ENCODE measurements around the gene DOCK4.

DOCK4 gene

GRCh38 chr7:111710839-111711380, 495.3 kb downstream of the DOCK4 start:
- Histone ChIP-seq H3K4me1 (ENCODE audit: low read depth, poor library complexity, severe bottlenecking) (no peaks in the 10 kb centered on the region), H3K4me3 (IDR thresholded peaks at IDR 0.05; ENCODE audit: insufficient read depth, low read depth, low read length) (no peak overlapping the region), H3K27me3 (ENCODE audit: insufficient read depth, low read depth) (no peaks in the 10 kb centered on the region), H4K20me1 (ENCODE audit: insufficient read depth) (no peaks in the 10 kb centered on the region), H3K9ac (no peak overlapping the region), H3K27ac (no peak overlapping the region), H3K79me2 (ENCODE audit: insufficient read depth, low read depth) (no peaks in the 10 kb centered on the region), H2AFZ (ENCODE audit: low read depth) (no peak overlapping the region), H3K4me2 (no peak overlapping the region), H3K36me3 (ENCODE audit: insufficient read depth) (no peaks in the 10 kb centered on the region)
- no peak for TF ChIP-seq CTCF (conservative IDR thresholded peaks at IDR 0.05; ENCODE audit: low read depth, low read length)

GRCh38 chr7:111708072-111708471, 498.1 kb downstream of the DOCK4 start:
- Histone ChIP-seq H3K4me2 (no peak overlapping the region), H2AFZ (ENCODE audit: low read depth) (no peak overlapping the region), H3K27me3 (ENCODE audit: insufficient read depth, low read depth) (no peaks in the 10 kb centered on the region), H3K36me3 (ENCODE audit: insufficient read depth) (no peaks in the 10 kb centered on the region), H3K4me3 (IDR thresholded peaks at IDR 0.05; ENCODE audit: insufficient read depth, low read depth, low read length) (no peak overlapping the region), H3K9ac (no peak overlapping the region), H4K20me1 (ENCODE audit: insufficient read depth) (no peaks in the 10 kb centered on the region), H3K4me1 (ENCODE audit: low read depth, poor library complexity, severe bottlenecking) (no peaks in the 10 kb centered on the region), H3K27ac (no peak overlapping the region), H3K79me2 (ENCODE audit: insufficient read depth, low read depth) (no peaks in the 10 kb centered on the region)
- TF ChIP-seq CTCF (conservative IDR thresholded peaks at IDR 0.05; ENCODE audit: low read depth, low read length) = no peak

- no peaks in the 10 kb centered on the region for H3K79me2 ChIP-seq (ENCODE audit: insufficient read depth, low read depth)
- no peak overlapping the region for H3K9ac ChIP-seq
- no peak overlapping the region for H2AFZ ChIP-seq (ENCODE audit: low read depth)
- no peaks in the 10 kb centered on the region for H3K27me3 ChIP-seq (ENCODE audit: insufficient read depth, low read depth)
- H3K27ac ChIP-seq = no peak overlapping the region
- H3K4me1 ChIP-seq (ENCODE audit: low read depth, poor library complexity, severe bottlenecking) = no peaks in the 10 kb centered on the region
- no peaks in the 10 kb centered on the region for H3K36me3 ChIP-seq (ENCODE audit: insufficient read depth)
- H3K4me2 ChIP-seq = no peak overlapping the region
- no peaks in the 10 kb centered on the region for H4K20me1 ChIP-seq (ENCODE audit: insufficient read depth)
- no peak overlapping the region for H3K4me3 ChIP-seq (IDR thresholded peaks at IDR 0.05; ENCODE audit: insufficient read depth, low read depth, low read length)
- no peak for TF ChIP-seq CTCF (conservative IDR thresholded peaks at IDR 0.05; ENCODE audit: low read depth, low read length)
Measured at GRCh38 chr7:111705807-111706206, 500.4 kb downstream of the DOCK4 start.

- no peak overlapping the region for H3K4me2 ChIP-seq
- H3K27me3 ChIP-seq (ENCODE audit: insufficient read depth, low read depth) = no peaks in the 10 kb centered on the region
- H4K20me1 ChIP-seq (ENCODE audit: insufficient read depth) = no peaks in the 10 kb centered on the region
- H3K4me1 ChIP-seq (ENCODE audit: low read depth, poor library complexity, severe bottlenecking) = no peaks in the 10 kb centered on the region
- H2AFZ ChIP-seq (ENCODE audit: low read depth) = no peak overlapping the region
- no peak overlapping the region for H3K27ac ChIP-seq
- H3K4me3 ChIP-seq (IDR thresholded peaks at IDR 0.05; ENCODE audit: insufficient read depth, low read depth, low read length) = no peak overlapping the region
- H3K9ac ChIP-seq = no peak overlapping the region
- H3K36me3 ChIP-seq (ENCODE audit: insufficient read depth) = no peaks in the 10 kb centered on the region
- no peaks in the 10 kb centered on the region for H3K79me2 ChIP-seq (ENCODE audit: insufficient read depth, low read depth)
- no peak for TF ChIP-seq CTCF (conservative IDR thresholded peaks at IDR 0.05; ENCODE audit: low read depth, low read length)
Measured at GRCh38 chr7:111697771-111698170, 508.4 kb downstream of the DOCK4 start.

Data from KMS-11 (cell line).